Measurements from ENCODE around the gene PAK1. TPM values are rescaled to one million over a fixed set of nuclear protein-coding genes. Genes with fewer than 3 reads are reported as not detected.

Gene PAK1
- total and polyA plus RNA-seq, 9 of the 15 experiments (the other 6 are each of a cell fraction or from before 2014, with no cell fraction given), result 0.52 to 11.7 (median 1.9) TPM

- DNase-seq (ENCODE audit: extremely low read depth in 1 of 4, low spot score in 3 of 4) (no peak), FAIRE-seq (no peak), ATAC-seq (no peak)
- Histone ChIP-seq H3K27me3 (ENCODE audit: control insufficient read depth in 2 of 2, insufficient read depth in 2 of 2, low read length in 2 of 2) (peaks cover 0 to 2% of the 10 kb centered on the region in 2 experiments; a peak in 2 of 5 replicates), H3K9me1 (ENCODE audit: control insufficient read depth, insufficient read depth, low read length) (no peaks in the 10 kb centered on the region), H4K20me1 (replicated peaks; ENCODE audit: control insufficient read depth, insufficient read depth, low read length) (no peaks in the 10 kb centered on the region), H3K4me2 (ENCODE audit: insufficient read depth, low read length) (no peak overlapping the region), H2AFZ (ENCODE audit: low read depth, low read length) (no peak overlapping the region), H3K27ac (ENCODE audit: extremely low read depth, low read depth, low read length) (no peak overlapping the region), H3K4me1 (replicated peaks in 1 of 2; ENCODE audit: control insufficient read depth in 2 of 2, insufficient read depth in 2 of 2, low read length in 2 of 2) (no peaks in the 10 kb centered on the region), H3K9me3 (replicated peaks; ENCODE audit: control insufficient read depth, insufficient read depth, low read depth, low read length) (no peaks in the 10 kb centered on the region), H3K9ac (ENCODE audit: insufficient read depth in 1 of 2, low read depth in 2 of 2, low read length in 2 of 2) (no peak overlapping the region), H3K4me3 (no peak overlapping the region), H3K79me2 (ENCODE audit: control insufficient read depth, insufficient read depth, low read length) (no peaks in the 10 kb centered on the region), H3K36me3 (ENCODE audit: control insufficient read depth, insufficient read depth, low read length) (no peaks in the 10 kb centered on the region)
- ChIA-PET CTCF (ENCODE audit: low intra/inter-chr PET ratio) (no interaction called here), POLR2A (no interaction called here)
- WGBS (ENCODE audit: insufficient coverage, low coverage, missing lambda C conversion rate), result 5% methylated on average over 1 of the region's 1 CpG
- TF ChIP-seq NRF1 (conservative IDR thresholded peaks at IDR 0.05 in 1 of 2, IDR thresholded peaks at IDR 0.05 in 1 of 2) (no peak), RFX5 (IDR thresholded peaks at IDR 0.05; ENCODE audit: low read depth, low read length) (no peak), NONO (IDR thresholded peaks at IDR 0.05; ENCODE audit: low read depth in 2 of 2, low read length in 1 of 2) (no peak), KDM2B (CRISPR knock-in tag; IDR thresholded peaks at IDR 0.05) (no peak), STAT6 (CRISPR knock-in tag; IDR thresholded peaks at IDR 0.05) (no peak), CBX1 (IDR thresholded peaks at IDR 0.05; ENCODE audit: low read depth) (no peak)
- TF ChIP-seq, protein P1, sequence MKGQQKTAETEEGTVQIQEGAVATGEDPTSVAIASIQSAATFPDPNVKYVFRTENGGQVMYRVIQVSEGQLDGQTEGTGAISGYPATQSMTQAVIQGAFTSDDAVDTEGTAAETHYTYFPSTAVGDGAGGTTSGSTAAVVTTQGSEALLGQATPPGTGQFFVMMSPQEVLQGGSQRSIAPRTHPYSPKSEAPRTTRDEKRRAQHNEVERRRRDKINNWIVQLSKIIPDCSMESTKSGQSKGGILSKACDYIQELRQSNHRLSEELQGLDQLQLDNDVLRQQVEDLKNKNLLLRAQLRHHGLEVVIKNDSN (CRISPR knock-in tag; IDR thresholded peaks at IDR 0.05), result no peak
- TF ChIP-seq, protein P2, sequence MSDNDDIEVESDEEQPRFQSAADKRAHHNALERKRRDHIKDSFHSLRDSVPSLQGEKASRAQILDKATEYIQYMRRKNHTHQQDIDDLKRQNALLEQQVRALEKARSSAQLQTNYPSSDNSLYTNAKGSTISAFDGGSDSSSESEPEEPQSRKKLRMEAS (CRISPR knock-in tag; IDR thresholded peaks at IDR 0.05), result no peak
- no TSS peak for BruUV-seq (replicated peaks)
- intact Hi-C loops (cut with micrococcal nuclease), result no loop called here
- in situ Hi-C loops (cut with MboI), result no loop called here
Measured at GRCh38 chr11:77397631-77398030, 76.3 kb downstream of the PAK1 start.
